Smooth muscle cell of the coronary artery (primary cell): Measurements from ENCODE around the gene PRSS1. TPM values are rescaled to one million over a fixed set of nuclear protein-coding genes. Genes with fewer than 3 reads are reported as not detected.

Experiments used
- total RNA-seq: library from RNA; depleted of rRNA; stranded (reverse); fragments of >200 nt; gene quantifications from 2 replicates; pipeline ENCODE4 v1.2.3, GENCODE V29; 2014; ENCODE audit warnings: low replicate concordance

The PRSS1 gene
- not detected in 2 replicates for total RNA-seq

GRCh38 chr7:142749218-142749993, at the start of gene PRSS1:
Gene PRSS1, plus strand, starts transcription at chr7:142749472. Its CDS starts 13 bp downstream, at chr7:142749485.

GRCh38 chr7:142770661-142771352, 21.5 kb downstream of the PRSS1 start, which contains the start of gene PRSS2:
Gene PRSS2, plus strand, starts transcription at chr7:142770970. Its CDS starts 13 bp downstream, at chr7:142770983.

Other genes with a start within 250 kb of the PRSS1 start
- not detected in 2 replicates for gene PRSS2, start 21.5 kb downstream of the PRSS1 start, total RNA-seq
- 1.1 and 9.9 TPM in 2 replicates for gene EPHB6, start 105.6 kb downstream of the PRSS1 start, total RNA-seq
- not detected in 2 replicates for gene TRPV6, start 136.3 kb downstream of the PRSS1 start, total RNA-seq
- gene TRPV5, start 184.3 kb downstream of the PRSS1 start, total RNA-seq, result not detected in 2 replicates
- not detected in 2 replicates for gene LLCFC1, start 190.0 kb downstream of the PRSS1 start, total RNA-seq
- 0.53 TPM in 1 of 2 replicates, not detected in the other for gene KEL, start 212.9 kb downstream of the PRSS1 start, total RNA-seq